Body of pancreas (tissue), 4 donors: ENCODE measurements around the gene EML4. TPM values are rescaled to one million over a fixed set of nuclear protein-coding genes. Genes with fewer than 3 reads are reported as not detected.

ENCODE experiments used
- ATAC-seq: fragments of 150-250 bp; one replicate; pipeline ENCODE4 v1.9.1; 2016
- DNase-seq, 4 donors: peaks; one replicate each; pipeline ENCODE4 v3.0.0-alpha.2; 2019
- H3K27ac ChIP-seq, 4 donors: fragments of 200-600 bp; sonication (generic); 1 replicate in 3 of 4; 2 replicates in 1 of 4; pipeline versions ENCODE4 v1.5.1 to v1.6.1; 2016 to 2019; ENCODE audit warnings: mild to moderate bottlenecking in 1 of 4, mixed read lengths in 1 of 4, moderate library complexity in 1 of 4
- H3K27me3 ChIP-seq, 2 donors: fragments of 200-600 bp; sonication (generic); one replicate each; pipeline ENCODE4 v1.6.0; 2016; ENCODE audit warnings: mild to moderate bottlenecking in 1 of 2
- H3K36me3 ChIP-seq, 2 donors: fragments of 200-600 bp; sonication (generic); replicated peaks in 1 of 2; 2 replicates each; pipeline ENCODE4 v1.5.1; 2016; ENCODE audit warnings: low read depth in 2 of 2; ENCODE audit not compliant: insufficient read depth in 1 of 2
- H3K4me1 ChIP-seq: fragments of 200-600 bp; sonication (generic); one replicate; pipeline ENCODE4 v1.6.0; 2016
- H3K4me3 ChIP-seq, 2 donors: fragments of 200-600 bp; sonication (generic); 1 replicate in 1 of 2; 2 replicates in 1 of 2; pipeline ENCODE4 v1.5.1; 2016 to 2019
- H3K9me3 ChIP-seq, 3 donors: fragments of 200-600 bp; sonication (generic); 1 replicate in 2 of 3; 2 replicates in 1 of 3; pipeline ENCODE4 v1.5.1; 2016
- CTCF ChIP-seq, 7 experiments: fragments of 450-650 bp in 4 of 7; fragments of 200-600 bp in 3 of 7; sonication (generic) in 3 of 7; IDR thresholded peaks; one replicate each; pipeline ENCODE4 v1.5.1; 2016 to 2019; ENCODE audit warnings: antibody characterized with exemption in 7 of 7
- POLR2A ChIP-seq, 3 donors: fragments of 450-650 bp; IDR thresholded peaks; one replicate each; pipeline ENCODE4 v1.6.1; 2016; ENCODE audit warnings: antibody characterized with exemption in 3 of 3, mild to moderate bottlenecking in 2 of 3
- WGBS, 2 donors: methylation state at CpG; one replicate each; pipeline ENCODE4 v1.1.5; 2017; 5-methylcytosine and 5-hydroxymethylcytosine counted together
- intact Hi-C: fragments of 100-400 bp; cut with DNase I; formaldehyde crosslinking; loops from one replicate; pipeline ENCODE4 v1.15.1; 2023
- total RNA-seq, 2 donors: library from RNA; depleted of rRNA; stranded (reverse); fragments of >200 nt; gene quantifications; one replicate each; pipeline ENCODE4 v1.1.0, GENCODE V29; 2016

Gene EML4
- total RNA-seq, 2 donors from 2014 or later, result 37.4 to 39.9 TPM

- H3K4me1 ChIP-seq, result peaks cover 21% of the 10 kb centered on the region
- peaks cover 2 to 6% of the 10 kb centered on the region in 2 donors for H3K36me3 ChIP-seq
- peak in 1 of 4 donors; percentile 40 for DNase-seq
- H3K27me3 ChIP-seq, result no peaks in the 10 kb centered on the region
- TF ChIP-seq CTCF (IDR thresholded peaks at IDR 0.05), result no peak
- TF ChIP-seq POLR2A (IDR thresholded peaks at IDR 0.05), result no peak
- peak; percentile 80 for ATAC-seq
- intact Hi-C loops, result no loop called here
- no peaks in the 10 kb centered on the region for H3K9me3 ChIP-seq
- WGBS, 2 donors, result 37 to 38% methylated on average over 4 of the region's 4 CpGs
- H3K27ac ChIP-seq, result peak overlapping the region in 1 of 4 donors; percentile 16
- H3K4me3 ChIP-seq, result no peak overlapping the region
Measured at GRCh38 chr2:42327125-42327524, 158.0 kb downstream of the EML4 start.

- ATAC-seq (no peak), DNase-seq (no peak)
- WGBS, 2 donors, result 58 to 60% methylated on average over 3 of the region's 3 CpGs
- Histone ChIP-seq H3K4me1 (peaks cover 21% of the 10 kb centered on the region), H3K9me3 (no peaks in the 10 kb centered on the region), H3K27me3 (no peaks in the 10 kb centered on the region), H3K4me3 (no peak overlapping the region), H3K36me3 (peaks cover 2 to 6% of the 10 kb centered on the region in 2 donors), H3K27ac (peak overlapping the region in 1 of 4 donors; percentile 42)
- intact Hi-C loops, result no loop called here
- TF ChIP-seq POLR2A (IDR thresholded peaks at IDR 0.05) (no peak), CTCF (IDR thresholded peaks at IDR 0.05) (peak in 6 of 7 experiments; percentile 13 to 52 (median 48))
Measured at GRCh38 chr2:42328148-42328833, 159.1 kb downstream of the EML4 start.

GRCh38 chr2:42328923-42329322 is 159.8 kb downstream of the EML4 start:
- H3K9me3 ChIP-seq, result no peaks in the 10 kb centered on the region
- TF ChIP-seq POLR2A (IDR thresholded peaks at IDR 0.05) (no peak), CTCF (IDR thresholded peaks at IDR 0.05) (no peak)
- no peak overlapping the region for H3K4me3 ChIP-seq
- H3K27ac ChIP-seq, result no peak overlapping the region
- intact Hi-C loops, result no loop called here
- H3K4me1 ChIP-seq, result peaks cover 21% of the 10 kb centered on the region
- 85 to 90% methylated on average over 6 of the region's 6 CpGs for WGBS, 2 donors
- DNase-seq, result no peak
- ATAC-seq, result no peak
- peaks cover 4 to 6% of the 10 kb centered on the region in 2 donors for H3K36me3 ChIP-seq
- no peaks in the 10 kb centered on the region for H3K27me3 ChIP-seq

- 91 to 96% methylated on average over 5 of the region's 5 CpGs for WGBS, 2 donors
- peaks cover 4 to 6% of the 10 kb centered on the region in 2 donors for H3K36me3 ChIP-seq
- intact Hi-C loops, result loop anchor here (10.0 kb wide), 1 partner anchor 235 kb away; no protein-coding TSS in a partner anchor
Measured at GRCh38 chr2:42329736-42330135, 160.6 kb downstream of the EML4 start.

More at GRCh38 chr2:42329736-42330135, 160.6 kb downstream of the EML4 start:
- H3K4me1 ChIP-seq, result peaks cover 21% of the 10 kb centered on the region
- no peak overlapping the region for H3K4me3 ChIP-seq
- H3K27ac ChIP-seq, result peak overlapping the region in 1 of 4 donors; percentile 47
- ATAC-seq, result no peak
- H3K27me3 ChIP-seq, result no peaks in the 10 kb centered on the region
- no peaks in the 10 kb centered on the region for H3K9me3 ChIP-seq
- no peak for DNase-seq
- no peak for TF ChIP-seq POLR2A (IDR thresholded peaks at IDR 0.05)
- no peak for TF ChIP-seq CTCF (IDR thresholded peaks at IDR 0.05)
